Measurements from ENCODE around the gene ACBD4. TPM values are rescaled to one million over a fixed set of nuclear protein-coding genes. Genes with fewer than 3 reads are reported as not detected.

Gene ACBD4
- total and polyA plus RNA-seq, 2 of the 4 experiments (the other 2 are of a cell fraction), result 2.3 to 5.7 TPM

DNA sequence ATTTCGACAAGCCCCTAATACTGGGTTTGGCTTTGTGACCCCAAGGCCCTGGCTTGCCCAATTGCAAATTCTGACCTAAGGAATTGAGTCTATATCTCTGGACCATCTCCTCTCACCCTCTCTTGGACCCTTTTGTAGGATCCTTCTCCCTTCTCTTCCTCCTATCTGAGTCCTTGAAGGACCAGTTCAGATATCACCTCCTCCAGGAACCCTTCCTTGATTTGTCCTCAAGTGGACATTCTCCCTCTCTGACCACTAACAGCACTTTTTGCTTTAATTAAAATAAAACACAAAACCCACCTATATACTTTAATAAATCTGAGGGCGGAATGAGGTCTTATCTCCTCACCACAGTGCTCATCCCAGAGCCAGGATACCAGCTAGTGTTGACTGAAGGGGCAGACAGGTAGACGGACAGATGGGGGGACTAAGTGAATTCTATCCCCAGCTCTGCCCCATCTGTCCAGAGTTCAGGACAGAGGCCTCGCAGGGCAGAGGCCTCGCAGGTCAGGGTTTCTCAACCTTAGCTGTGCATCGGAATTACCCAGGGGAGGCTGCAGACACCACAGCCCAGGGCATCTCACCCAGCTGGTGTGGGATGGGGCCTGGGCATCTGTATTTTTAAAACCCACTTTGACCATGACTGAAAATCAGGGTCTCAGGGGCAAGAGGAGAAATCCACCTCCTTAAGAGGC lies 12.3 kb upstream of the ACBD4 start:
- peak overlapping the region; percentile 62; the same call in 1 of the 2 replicates for H3K23ac ChIP-seq (ENCODE audit: low read depth, low read length)
- no peaks in the 10 kb centered on the region for H3K27me3 ChIP-seq (ENCODE audit: control insufficient read depth, insufficient read depth, low read length)
- no peak overlapping the region for H3K4me2 ChIP-seq (ENCODE audit: low read depth, low read length)
- peak overlapping the region; percentile 82 for H3K14ac ChIP-seq (replicated peaks; ENCODE audit: low read depth, low read length)
- no peak overlapping the region for H2AFZ ChIP-seq (replicated peaks; ENCODE audit: low read length, poor library complexity)
- peak overlapping the region; percentile 80 for H2BK5ac ChIP-seq (ENCODE audit: low read depth, low read length, poor library complexity, severe bottlenecking)
- TF ChIP-seq BHLHE40 (IDR thresholded peaks at IDR 0.05; ENCODE audit: low read depth, low read length) (no peak), CEBPB (IDR thresholded peaks at IDR 0.05; ENCODE audit: low read depth, low read length) (no peak), POLR2A (IDR thresholded peaks at IDR 0.05; ENCODE audit: low read depth, low read length) (no peak), MXI1 (IDR thresholded peaks at IDR 0.05; ENCODE audit: borderline replicate concordance, low read depth, low read length) (no peak), FOS (IDR thresholded peaks at IDR 0.05; ENCODE audit: low read depth, low read length) (no peak), RFX5 (IDR thresholded peaks at IDR 0.05; ENCODE audit: low read depth, low read length) (no peak), RCOR1 (IDR thresholded peaks at IDR 0.05; ENCODE audit: insufficient replicate concordance, low read length) (no peak), NFE2L2 (IDR thresholded peaks at IDR 0.05; ENCODE audit: low read depth, low read length) (no peak), RAD21 (IDR thresholded peaks at IDR 0.05; ENCODE audit: low read length) (no peak), SMC3 (IDR thresholded peaks at IDR 0.05; ENCODE audit: low read depth, low read length) (no peak), MAZ (IDR thresholded peaks at IDR 0.05; ENCODE audit: borderline replicate concordance, low read depth, low read length) (no peak)
- TF ChIP-seq, protein P1, sequence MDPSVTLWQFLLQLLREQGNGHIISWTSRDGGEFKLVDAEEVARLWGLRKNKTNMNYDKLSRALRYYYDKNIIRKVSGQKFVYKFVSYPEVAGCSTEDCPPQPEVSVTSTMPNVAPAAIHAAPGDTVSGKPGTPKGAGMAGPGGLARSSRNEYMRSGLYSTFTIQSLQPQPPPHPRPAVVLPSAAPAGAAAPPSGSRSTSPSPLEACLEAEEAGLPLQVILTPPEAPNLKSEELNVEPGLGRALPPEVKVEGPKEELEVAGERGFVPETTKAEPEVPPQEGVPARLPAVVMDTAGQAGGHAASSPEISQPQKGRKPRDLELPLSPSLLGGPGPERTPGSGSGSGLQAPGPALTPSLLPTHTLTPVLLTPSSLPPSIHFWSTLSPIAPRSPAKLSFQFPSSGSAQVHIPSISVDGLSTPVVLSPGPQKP (IDR thresholded peaks at IDR 0.05; ENCODE audit: borderline replicate concordance, low read depth, low read length), result no peak
- TF ChIP-seq, protein P2, sequence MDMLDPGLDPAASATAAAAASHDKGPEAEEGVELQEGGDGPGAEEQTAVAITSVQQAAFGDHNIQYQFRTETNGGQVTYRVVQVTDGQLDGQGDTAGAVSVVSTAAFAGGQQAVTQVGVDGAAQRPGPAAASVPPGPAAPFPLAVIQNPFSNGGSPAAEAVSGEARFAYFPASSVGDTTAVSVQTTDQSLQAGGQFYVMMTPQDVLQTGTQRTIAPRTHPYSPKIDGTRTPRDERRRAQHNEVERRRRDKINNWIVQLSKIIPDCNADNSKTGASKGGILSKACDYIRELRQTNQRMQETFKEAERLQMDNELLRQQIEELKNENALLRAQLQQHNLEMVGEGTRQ (IDR thresholded peaks at IDR 0.05; ENCODE audit: low read depth, low read length), result no peak
- TF ChIP-seq, protein P3, sequence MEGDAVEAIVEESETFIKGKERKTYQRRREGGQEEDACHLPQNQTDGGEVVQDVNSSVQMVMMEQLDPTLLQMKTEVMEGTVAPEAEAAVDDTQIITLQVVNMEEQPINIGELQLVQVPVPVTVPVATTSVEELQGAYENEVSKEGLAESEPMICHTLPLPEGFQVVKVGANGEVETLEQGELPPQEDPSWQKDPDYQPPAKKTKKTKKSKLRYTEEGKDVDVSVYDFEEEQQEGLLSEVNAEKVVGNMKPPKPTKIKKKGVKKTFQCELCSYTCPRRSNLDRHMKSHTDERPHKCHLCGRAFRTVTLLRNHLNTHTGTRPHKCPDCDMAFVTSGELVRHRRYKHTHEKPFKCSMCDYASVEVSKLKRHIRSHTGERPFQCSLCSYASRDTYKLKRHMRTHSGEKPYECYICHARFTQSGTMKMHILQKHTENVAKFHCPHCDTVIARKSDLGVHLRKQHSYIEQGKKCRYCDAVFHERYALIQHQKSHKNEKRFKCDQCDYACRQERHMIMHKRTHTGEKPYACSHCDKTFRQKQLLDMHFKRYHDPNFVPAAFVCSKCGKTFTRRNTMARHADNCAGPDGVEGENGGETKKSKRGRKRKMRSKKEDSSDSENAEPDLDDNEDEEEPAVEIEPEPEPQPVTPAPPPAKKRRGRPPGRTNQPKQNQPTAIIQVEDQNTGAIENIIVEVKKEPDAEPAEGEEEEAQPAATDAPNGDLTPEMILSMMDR (conservative IDR thresholded peaks at IDR 0.05; ENCODE audit: low read depth, low read length), result no peak
- POLR2A ChIA-PET (ENCODE audit: unreplicated experiment), result no interaction called here
- no peak overlapping the region for H3K4me3 ChIP-seq (ENCODE audit: insufficient read depth, low read depth, low read length)
- H4K8ac ChIP-seq (ENCODE audit: low read depth in 2 of 2, low read length in 2 of 2), result peak overlapping the region; percentile 83 to 89
- intact Hi-C loops (cut with micrococcal nuclease), result no loop called here
- peak overlapping the region; percentile 97 for H3K4ac ChIP-seq (ENCODE audit: low read depth, low read length)
- no peaks in the 10 kb centered on the region for H3K9me3 ChIP-seq (ENCODE audit: control insufficient read depth, insufficient read depth, low read length)
- H4K91ac ChIP-seq (ENCODE audit: insufficient read depth, low read depth, low read length), result peak overlapping the region; percentile 93
- H2BK15ac ChIP-seq (ENCODE audit: low read depth, low read length), result peak overlapping the region; percentile 73; the same call in 2 of the 3 replicates
- H3K36me3 ChIP-seq (ENCODE audit: control insufficient read depth, insufficient read depth, low read length), result peaks cover 16% of the 10 kb centered on the region; the same call in 1 of the 2 replicates
- CTCF ChIA-PET, result interaction anchor here (1.7 kb wide), 1 partner anchor 12 kb away, joined by 5 read pairs; the partner anchor contains the start of gene ACBD4
- dilution Hi-C loops (cut with HindIII; ENCODE audit: low sequenced_read_pairs, unreplicated experiment), result no loop called here
- BruUV-seq (replicated peaks), result no TSS peak
- H2BK120ac ChIP-seq (ENCODE audit: low read depth, low read length), result peak overlapping the region; percentile 91
- H4K20me1 ChIP-seq (ENCODE audit: insufficient read depth, low read length), result no peaks in the 10 kb centered on the region
- peak overlapping the region; percentile 86 for H2BK20ac ChIP-seq (ENCODE audit: low read depth, low read length)
- H3K4me1 ChIP-seq (ENCODE audit: control insufficient read depth, insufficient read depth, low read length), result peaks cover 32% of the 10 kb centered on the region
- H3K27ac ChIP-seq (ENCODE audit: insufficient read depth, low read length), result peak overlapping the region; percentile 69
- H2AK5ac ChIP-seq (ENCODE audit: low read depth, low read length), result peak overlapping the region; percentile 100
- peak overlapping the region; percentile 99 for H2AK9ac ChIP-seq (replicated peaks; ENCODE audit: low read depth, low read length, poor library complexity)
- peak overlapping the region; percentile 68 for H3K18ac ChIP-seq (ENCODE audit: low read depth, low read length)
- peaks cover 49 to 63% of the 10 kb centered on the region in 2 experiments for H3K79me1 ChIP-seq (ENCODE audit: low read depth in 1 of 2, low read length in 2 of 2)
- DNase-seq (no peak), ATAC-seq (ENCODE audit: low read depth) (no peak)
- WGBS, 2 experiments (ENCODE audit: extremely low coverage in 2 of 2, insufficient read length in 1 of 2), result no CpG with 5 or more reads among the region's 6 CpGs
- H3K9me1 ChIP-seq (ENCODE audit: insufficient read depth, low read length), result peaks cover 28% of the 10 kb centered on the region
- H4K5ac ChIP-seq (ENCODE audit: low read depth, low read length), result peak overlapping the region; percentile 65
- in situ Hi-C loops (cut with MboI; ENCODE audit: low sequenced_read_pairs), result no loop called here
- H3K56ac ChIP-seq (ENCODE audit: extremely low read depth, insufficient read depth, low read length), result no peak overlapping the region
- no peak overlapping the region for H3K9ac ChIP-seq (ENCODE audit: low read depth, low read length)

All from IMR-90 (cell line).